T-helper 2 cell (primary cell): ENCODE results near the gene TIAM1.

ENCODE experiments used
- DNase-seq, 5 experiments: peaks; one replicate each; pipeline versions ENCODE4 v3.0.0 to v3.0.0-alpha.2; 2012 to 2022

TIAM1 gene

DNA sequence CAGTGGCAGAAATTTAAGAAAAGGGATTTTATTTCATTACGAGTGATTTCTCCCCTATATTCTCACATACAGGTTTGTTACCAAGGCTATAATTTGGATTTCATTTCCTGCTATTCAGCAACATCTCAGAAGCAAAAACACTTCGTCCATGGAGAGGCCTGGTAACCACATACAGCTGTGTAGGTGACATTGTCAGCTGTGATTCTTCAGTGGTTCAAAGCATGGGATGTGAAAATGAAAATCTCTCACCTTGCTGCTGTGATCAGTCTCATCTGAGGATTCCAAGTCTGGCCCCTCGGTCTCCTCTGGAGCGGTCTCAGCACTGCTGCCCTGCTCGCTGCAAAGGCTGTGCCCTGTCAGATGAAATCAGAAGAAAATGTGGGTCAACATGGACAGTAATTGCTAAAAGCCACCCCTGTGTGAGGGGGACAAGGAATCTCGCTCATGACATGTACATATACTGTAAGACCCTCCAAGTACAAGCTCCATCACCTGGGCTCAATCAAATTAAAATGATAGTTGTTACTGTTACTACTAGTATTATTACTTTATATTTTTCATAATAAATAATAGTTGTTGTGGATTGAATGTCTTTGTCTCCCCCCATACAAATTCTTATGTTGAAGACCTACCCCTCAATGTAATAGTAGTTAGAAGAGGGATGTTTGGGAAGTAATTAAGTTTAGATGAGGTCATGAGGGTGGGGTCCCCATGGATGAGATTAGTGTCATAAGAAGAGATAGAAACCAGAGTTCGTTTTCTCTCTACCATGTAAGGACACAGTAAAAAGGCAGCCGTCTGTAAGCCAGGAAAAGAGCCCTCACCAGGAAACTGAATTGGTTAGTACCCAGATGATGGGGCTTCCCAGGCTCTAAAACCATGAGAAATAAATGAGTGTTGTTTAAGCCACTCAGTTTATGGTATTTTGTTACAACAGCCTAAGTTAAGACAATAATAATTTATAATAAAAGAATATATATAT, 179.1 kb downstream of the TIAM1 start:
- DNase-seq: peak in 1 of 5 experiments; percentile 58

DNA sequence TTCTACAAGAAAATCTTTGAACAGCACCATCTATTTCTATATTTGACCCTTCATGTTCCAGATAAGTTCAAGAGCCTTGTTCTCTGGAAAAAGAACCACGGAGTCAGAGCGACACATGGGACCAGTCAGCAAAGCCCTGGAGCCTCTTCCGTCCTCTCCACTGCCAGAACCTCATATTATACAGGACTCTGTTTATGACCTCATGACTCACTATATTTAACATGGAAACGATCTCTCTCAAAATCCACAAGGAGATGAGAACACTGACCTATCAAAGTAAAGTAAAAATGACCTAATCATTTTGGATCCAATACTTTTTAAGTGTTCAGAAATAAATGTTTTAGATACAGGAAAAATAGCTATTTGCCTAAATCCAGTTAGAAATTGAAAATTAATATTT, 181.2 kb downstream of the TIAM1 start:
- DNase-seq: no peak

GRCh38 chr21:31162079-31162699, 181.9 kb downstream of the TIAM1 start:
- no peak for DNase-seq

- DNase-seq: peak in 1 of 5 experiments; percentile 64
These were observed 182.9 kb downstream of the TIAM1 start for GRCh38 chr21:31161157-31161556.

- no peak for DNase-seq
These were observed 184.3 kb downstream of the TIAM1 start for GRCh38 chr21:31159808-31160207.

- DNase-seq: peak in 1 of 5 experiments; percentile 73
These were observed 185.1 kb downstream of the TIAM1 start for GRCh38 chr21:31158789-31159581.

DNA sequence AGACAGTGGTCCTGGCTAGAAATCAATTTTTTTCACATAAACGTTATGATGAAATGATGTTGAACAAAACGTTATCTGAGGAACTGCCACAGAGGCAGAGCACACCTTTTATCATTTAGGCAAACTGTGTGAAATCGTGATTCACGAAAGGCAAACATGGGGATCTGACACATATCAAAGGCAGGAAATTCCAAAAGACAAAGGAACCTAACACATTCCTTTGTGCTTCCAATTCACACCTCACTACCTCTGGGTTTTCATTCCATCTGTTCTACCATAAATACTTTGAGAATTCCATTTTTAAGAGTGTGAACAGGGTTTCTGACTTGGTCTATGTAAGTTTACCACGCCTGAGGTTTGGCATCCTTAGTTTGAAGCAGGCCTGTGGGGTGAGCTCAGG, 186.3 kb downstream of the TIAM1 start:
- no peak for DNase-seq

DNA sequence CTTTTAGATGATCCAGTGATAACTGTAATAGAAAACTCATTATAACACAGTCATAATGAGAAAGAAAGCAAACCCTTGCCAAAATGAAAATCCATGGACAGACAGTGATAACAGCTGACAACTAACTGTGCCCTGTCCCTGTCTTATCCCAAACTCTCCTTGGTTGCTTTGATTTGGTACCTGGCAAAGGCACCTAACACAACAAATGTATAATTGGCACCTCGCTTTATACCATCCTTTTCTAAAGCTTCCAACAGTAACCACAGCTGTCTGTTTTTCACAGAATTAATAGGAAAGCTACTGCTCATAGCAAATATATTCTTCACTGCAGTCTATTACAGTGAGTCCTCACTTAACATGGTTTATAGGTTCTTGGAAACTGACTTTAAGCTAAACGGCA, 187.4 kb downstream of the TIAM1 start:
- DNase-seq: no peak

DNA sequence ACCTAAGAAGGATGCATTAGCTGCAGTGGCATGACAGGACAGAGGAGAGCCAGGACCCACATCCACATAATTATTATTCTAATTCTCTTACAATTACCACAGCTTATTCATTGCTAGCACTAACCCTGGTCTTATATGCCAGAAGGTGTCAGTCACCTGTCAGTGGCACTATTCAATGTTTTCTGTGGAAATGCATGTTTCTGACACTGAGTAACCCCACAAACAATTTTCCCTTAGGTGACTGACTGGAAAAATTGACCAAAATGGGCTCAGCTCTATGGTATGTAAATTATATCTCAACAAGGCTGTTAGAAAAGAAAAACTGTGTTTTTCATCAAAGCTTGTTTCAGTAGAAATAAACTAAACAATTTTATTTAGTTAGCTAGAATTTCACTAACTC, 187.9 kb downstream of the TIAM1 start:
- no peak for DNase-seq

GRCh38 chr21:31151156-31152045, 192.7 kb downstream of the TIAM1 start:
- DNase-seq: no peak

DNA sequence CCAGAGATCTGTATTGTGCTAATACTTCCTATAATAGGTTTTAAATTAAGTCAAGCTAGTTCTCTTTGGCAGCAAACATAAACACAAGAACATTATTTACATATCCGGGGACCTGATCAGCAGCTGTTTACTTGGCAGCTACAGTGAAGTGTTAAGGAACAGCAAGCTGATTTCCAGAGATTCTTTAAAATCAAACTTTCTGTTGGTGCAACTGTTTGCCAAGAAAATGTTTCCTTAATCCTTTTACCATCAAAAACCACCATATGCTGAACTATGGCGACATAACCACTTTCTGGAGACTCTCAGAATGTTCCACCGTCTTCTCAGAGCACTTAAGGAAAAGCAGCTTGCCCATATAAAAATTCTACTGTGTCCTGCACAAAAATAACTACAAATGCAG, 198.8 kb downstream of the TIAM1 start:
- no peak for DNase-seq

DNA sequence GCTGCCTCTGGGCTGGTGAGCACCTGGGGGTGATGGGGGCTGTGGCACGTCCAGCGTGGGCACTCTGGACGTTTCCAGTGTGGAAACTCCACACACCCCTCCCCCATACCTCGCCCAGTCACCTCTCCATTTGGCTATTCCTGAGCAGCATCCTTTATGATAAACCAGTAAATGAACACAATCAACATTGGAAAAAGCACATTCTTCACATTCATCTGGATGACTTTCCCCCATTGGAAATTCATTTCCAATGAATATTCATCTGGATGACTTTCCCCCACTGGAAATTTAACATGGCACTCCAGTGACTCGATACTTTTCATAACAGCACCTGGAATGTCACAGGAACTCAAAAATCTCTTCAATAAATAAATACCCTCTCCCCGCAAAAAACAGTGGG, 201.0 kb downstream of the TIAM1 start:
- no peak for DNase-seq

DNA sequence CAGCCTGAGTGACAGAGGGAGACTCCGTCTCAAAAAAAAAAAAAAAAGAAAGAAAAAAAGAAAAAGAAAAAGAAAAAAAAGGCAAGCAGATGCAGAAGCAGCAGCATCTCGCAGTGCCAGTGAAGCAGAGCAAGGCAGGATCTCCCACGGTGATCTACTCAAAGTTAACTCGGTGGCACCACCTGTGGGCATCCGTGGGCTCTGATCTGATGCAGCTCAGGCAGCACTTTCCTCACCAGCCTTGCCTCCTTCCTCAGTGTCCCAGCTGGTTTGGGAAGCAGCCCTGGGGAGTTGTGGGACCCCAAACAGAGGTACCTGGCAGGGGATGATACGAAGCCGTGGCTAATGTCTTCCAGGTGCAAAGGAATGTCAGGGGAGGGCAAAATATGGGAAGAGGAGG, 201.5 kb downstream of the TIAM1 start:
- DNase-seq: peak in 1 of 5 experiments; percentile 79

DNA sequence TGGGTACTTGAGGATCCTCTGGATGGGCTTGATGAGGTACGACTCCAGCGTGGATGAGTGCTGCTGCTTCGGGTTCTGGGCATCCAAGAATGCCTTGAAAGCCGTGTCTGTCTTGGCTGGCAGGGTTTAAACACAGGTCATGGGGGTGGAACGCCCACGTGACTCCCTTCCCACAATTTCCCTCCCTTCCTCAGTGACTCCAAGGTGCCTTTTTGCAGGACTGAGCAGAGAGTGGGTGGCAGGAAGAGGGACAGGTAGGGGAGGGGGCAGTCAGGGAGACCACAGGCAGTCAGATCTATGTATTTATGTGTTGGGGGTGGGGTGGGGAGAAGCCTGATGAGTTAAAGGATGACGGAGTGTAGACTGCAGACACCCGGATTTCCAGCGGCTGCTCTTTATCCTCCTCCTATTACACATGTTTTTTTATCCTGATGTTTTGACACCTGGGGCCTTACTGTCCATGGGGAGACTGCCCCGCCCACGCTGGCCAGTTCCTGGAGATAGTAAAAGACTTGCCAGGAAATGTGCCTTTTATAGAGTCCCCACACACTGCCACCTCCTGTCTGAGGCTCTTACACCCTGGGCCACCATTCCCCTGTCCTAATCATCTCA, 202.6 kb downstream of the TIAM1 start:
- DNase-seq: no peak

- no peak for DNase-seq
These were observed 203.4 kb downstream of the TIAM1 start for GRCh38 chr21:31140676-31141075.

DNA sequence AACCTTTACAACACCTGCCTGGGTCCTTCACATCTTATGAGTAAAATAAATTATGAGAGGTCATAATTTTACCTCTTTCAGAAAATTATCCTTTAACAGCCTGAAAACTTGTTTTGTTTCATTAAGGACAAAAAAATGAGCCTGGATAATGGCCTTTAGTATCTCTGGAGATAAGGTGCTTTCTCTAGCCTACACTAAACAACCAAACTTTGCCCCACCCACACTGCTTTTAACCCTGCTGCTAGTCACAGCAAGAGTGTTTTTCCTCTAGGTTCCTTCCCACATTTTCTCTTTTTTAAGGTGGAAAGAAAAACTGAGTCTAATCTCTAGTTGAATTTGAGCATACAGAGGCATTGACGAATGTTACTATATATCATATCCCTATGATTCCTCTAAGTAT, 204.0 kb downstream of the TIAM1 start:
- no peak for DNase-seq

- DNase-seq: no peak
These were observed 206.1 kb downstream of the TIAM1 start for GRCh38 chr21:31137960-31138359.

DNA sequence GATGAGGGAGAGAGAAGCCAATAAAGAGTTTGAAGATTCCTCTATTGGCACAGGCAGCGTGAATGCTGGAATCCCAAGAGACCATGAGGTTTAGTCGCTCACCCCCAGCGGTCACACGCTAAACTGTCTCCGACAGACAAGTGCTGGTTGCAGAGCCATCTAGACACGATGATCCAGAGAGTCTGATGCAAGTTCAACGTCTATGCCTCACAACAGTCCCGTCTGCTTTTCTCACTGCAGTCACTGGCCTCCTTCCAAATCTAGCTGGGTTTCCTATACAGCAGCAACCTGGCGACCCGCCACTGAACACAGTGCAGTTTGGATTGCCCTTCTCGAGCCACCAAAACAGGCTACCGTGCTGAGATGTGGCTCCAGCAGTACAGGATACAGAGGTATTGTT, 207.2 kb downstream of the TIAM1 start:
- DNase-seq: no peak

DNA sequence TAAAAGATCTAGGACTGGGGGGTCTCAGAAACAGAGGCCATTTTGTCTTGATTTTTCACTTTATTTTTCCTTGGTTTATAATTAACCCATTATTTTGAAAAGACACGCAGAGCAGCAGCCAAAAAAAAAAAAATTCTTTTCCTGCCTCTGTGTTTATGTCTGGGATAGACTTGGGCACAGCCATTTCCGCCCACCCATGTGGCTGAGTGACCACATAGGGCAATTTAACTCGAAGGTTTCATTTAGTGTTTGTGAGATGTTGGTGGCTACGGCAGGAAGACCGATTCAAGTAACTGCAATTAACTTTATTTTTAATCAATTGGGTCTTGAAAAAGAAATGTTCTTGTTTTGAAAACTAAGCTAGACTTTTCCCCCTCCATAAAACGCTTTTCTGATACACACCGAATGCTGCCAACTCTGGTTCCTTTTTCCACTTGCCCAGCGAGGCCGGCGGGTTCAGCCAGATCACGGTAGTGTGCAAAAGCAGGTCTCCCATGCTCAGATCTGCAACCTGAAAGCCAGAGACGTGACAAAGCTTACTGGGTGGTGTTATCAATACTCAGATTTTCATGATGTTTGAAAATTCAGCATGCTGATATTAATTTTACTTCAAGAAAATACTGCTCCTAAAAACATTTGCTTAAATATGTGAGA, 208.4 kb downstream of the TIAM1 start:
- DNase-seq: no peak

DNA sequence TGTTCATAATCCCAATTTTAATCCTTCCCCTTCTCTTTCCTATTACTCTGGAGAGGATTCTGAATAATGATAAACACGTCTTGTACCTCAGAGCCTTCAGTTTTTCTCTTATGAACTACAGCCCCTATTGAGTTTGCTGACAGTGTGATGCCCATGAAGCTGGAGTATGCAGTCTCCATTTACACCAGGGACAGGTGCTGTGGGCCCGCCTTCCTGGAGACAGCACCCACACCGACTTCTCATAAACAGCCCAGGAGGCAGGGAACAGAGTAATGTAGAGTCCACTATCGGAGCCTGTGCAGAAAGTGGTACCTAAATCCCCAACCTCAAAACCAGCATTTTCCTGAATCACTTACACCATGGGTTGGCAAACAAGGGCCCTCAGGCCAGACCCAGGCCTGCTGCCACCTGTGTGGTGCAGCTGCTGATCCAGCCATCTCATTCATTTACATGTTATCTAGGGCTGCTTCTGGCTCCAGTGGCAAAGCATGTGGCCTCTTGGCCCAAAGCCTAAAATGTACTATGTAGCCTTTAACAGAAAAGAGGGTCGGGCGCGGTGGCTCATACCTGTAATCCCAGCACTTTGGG, 210.7 kb downstream of the TIAM1 start:
- peak in 1 of 5 experiments; percentile 80 for DNase-seq
